Heart left ventricle (tissue), 13 donors: Measurements from ENCODE around the gene CTLA4.

Source experiments
- POLR2A ChIP-seq, 2 donors: fragments of 450-650 bp; IDR thresholded peaks; one replicate each; pipeline ENCODE4 v1.6.1; 2017; ENCODE audit warnings: antibody characterized with exemption in 2 of 2, mild to moderate bottlenecking in 2 of 2, moderate library complexity in 2 of 2
- TF ChIP-seq, protein P1 (sequence below), 12 donors: fragments of 200-600 bp; sonication (generic) in 4 of 12; IDR thresholded peaks; one replicate each; pipeline versions ENCODE4 v1.5.0 to v1.8.0; 2018 to 2022; ENCODE audit warnings: antibody characterized with exemption in 12 of 12, mild to moderate bottlenecking in 5 of 12
- donor health status: ischemic (EF 13 %, LVEDD 7.1; RV severe dilation, severe dysfunction).
- donor health status: DM: no; HTN: yes; CAD: no.
- donor health status: DM: no; HTN: no; CAD: no.
- donor health status: ischemic (EF 25% LVEDD 6.9; RV normal size, moderate dysfunction).
- donor health status: ischemic (EF 25% LVEDD 5.7; RV mildly dilated, moderate dysfunction).
- donor health status: ischemic (EF 35%, LVEDD 5.7; RV mildly dilated, moderate dysfunction).
- donor health status: nonischemic (EF 11% LVEDD 7.7; RV severe dilation, severe dysfunction).
- donor health status: DM: yes; HTN: yes; CAD: no.
- donor health status: PGD.
- donor health status: ischemic (EF 29% LVEDD 5.4; RV normal size, mild dysfunction).
- donor health status: nonischemic (EF 23%, LVEDD 6.1; RV moderate dilation, normal function).

DNA sequence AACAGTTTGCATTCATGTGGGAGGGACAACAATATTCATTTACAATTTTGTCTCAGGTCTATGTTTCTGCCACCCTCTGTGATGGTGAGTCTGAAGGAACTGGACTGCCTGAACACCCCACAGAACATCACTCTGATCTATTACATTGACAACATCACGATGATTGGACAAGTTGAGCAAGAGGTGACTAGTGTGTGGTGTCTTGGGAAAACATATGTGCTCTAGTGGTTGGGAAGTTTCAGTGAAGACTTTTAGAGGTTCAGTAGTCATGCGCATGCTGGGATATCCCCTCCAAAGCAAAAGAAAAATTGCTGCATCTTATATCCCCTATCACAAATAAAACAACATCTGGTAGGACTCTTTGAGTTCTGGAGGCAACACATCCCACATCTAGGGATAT, 18.6 kb upstream of the CTLA4 start:
- TF ChIP-seq, protein P1, sequence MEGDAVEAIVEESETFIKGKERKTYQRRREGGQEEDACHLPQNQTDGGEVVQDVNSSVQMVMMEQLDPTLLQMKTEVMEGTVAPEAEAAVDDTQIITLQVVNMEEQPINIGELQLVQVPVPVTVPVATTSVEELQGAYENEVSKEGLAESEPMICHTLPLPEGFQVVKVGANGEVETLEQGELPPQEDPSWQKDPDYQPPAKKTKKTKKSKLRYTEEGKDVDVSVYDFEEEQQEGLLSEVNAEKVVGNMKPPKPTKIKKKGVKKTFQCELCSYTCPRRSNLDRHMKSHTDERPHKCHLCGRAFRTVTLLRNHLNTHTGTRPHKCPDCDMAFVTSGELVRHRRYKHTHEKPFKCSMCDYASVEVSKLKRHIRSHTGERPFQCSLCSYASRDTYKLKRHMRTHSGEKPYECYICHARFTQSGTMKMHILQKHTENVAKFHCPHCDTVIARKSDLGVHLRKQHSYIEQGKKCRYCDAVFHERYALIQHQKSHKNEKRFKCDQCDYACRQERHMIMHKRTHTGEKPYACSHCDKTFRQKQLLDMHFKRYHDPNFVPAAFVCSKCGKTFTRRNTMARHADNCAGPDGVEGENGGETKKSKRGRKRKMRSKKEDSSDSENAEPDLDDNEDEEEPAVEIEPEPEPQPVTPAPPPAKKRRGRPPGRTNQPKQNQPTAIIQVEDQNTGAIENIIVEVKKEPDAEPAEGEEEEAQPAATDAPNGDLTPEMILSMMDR (IDR thresholded peaks at IDR 0.05) = no peak
- no peak for TF ChIP-seq POLR2A (IDR thresholded peaks at IDR 0.05)
